H9 (cell line): ENCODE results near the gene CA9. TPM values are rescaled to one million over a fixed set of nuclear protein-coding genes. Genes with fewer than 3 reads are reported as not detected.
A peak's percentile ranks its signal among the peaks of the same experiment; 100 is the strongest.

Source experiments
- DNase-seq: peaks from one replicate; pipeline ENCODE4 v3.0.0-alpha.2; 2017
- H2AFZ ChIP-seq: one replicate; pipeline ENCODE4 v1.6.1; 2013; ENCODE audit warnings: mild to moderate bottlenecking, low read length, control low read depth, moderate library complexity
- H2AK5ac ChIP-seq: 2 replicates; pipeline ENCODE4 v1.6.1; 2013; ENCODE audit warnings: low read length, control low read depth, mixed read lengths; ENCODE audit not compliant: insufficient read length
- H2BK120ac ChIP-seq: one replicate; pipeline ENCODE4 v1.6.1; 2013; ENCODE audit warnings: low read depth, mild to moderate bottlenecking, low read length, control low read depth, inconsistent platforms; ENCODE audit not compliant: poor library complexity, severe bottlenecking
- H2BK12ac ChIP-seq: 2 replicates; pipeline ENCODE4 v1.6.1; 2013; ENCODE audit warnings: low read length, control low read depth, mixed read lengths, low read depth; ENCODE audit not compliant: insufficient read length
- H2BK15ac ChIP-seq: 2 replicates; pipeline ENCODE4 v1.6.1; 2013; ENCODE audit warnings: low read depth, low read length, control low read depth
- H2BK20ac ChIP-seq: one replicate; pipeline ENCODE4 v1.6.1; 2013; ENCODE audit warnings: low read depth, mild to moderate bottlenecking, low read length, control low read depth, inconsistent platforms; ENCODE audit not compliant: poor library complexity, severe bottlenecking
- H2BK5ac ChIP-seq: 2 replicates; pipeline ENCODE4 v1.6.1; 2013; ENCODE audit warnings: low read length, control low read depth, mixed read lengths; ENCODE audit not compliant: insufficient read length
- H3K14ac ChIP-seq: 2 replicates; pipeline ENCODE4 v1.6.1; 2013; ENCODE audit warnings: low read length, control low read depth; ENCODE audit not compliant: insufficient read depth
- H3K18ac ChIP-seq: 2 replicates; pipeline ENCODE4 v1.6.1; 2013; ENCODE audit warnings: low read depth, mild to moderate bottlenecking, mixed read lengths, low read length, control low read depth; ENCODE audit not compliant: insufficient read length
- H3K23ac ChIP-seq: 2 replicates; pipeline ENCODE4 v1.6.1; 2013; ENCODE audit warnings: low read length, control low read depth, mixed read lengths, low read depth; ENCODE audit not compliant: insufficient read length
- H3K23me2 ChIP-seq: 2 replicates; pipeline ENCODE4 v1.6.1; 2013; ENCODE audit warnings: low read depth, mild to moderate bottlenecking, mixed read lengths, low read length, control low read depth; ENCODE audit not compliant: insufficient read length, poor library complexity, severe bottlenecking
- H3K27ac ChIP-seq: 2 replicates; pipeline ENCODE4 v1.5.1; 2013; ENCODE audit warnings: low read length, control low read depth, mixed read lengths, low read depth; ENCODE audit not compliant: insufficient read length
- H3K27me3 ChIP-seq: 2 replicates; pipeline ENCODE4 v1.6.1; 2013; ENCODE audit warnings: low read length, control low read depth, inconsistent platforms; ENCODE audit not compliant: insufficient read depth
- H3K4ac ChIP-seq: 2 replicates; pipeline ENCODE4 v1.6.1; 2013; ENCODE audit warnings: low read depth, mild to moderate bottlenecking, control low read depth, inconsistent platforms, low read length, moderate library complexity
- H3K4me1 ChIP-seq: 2 replicates; pipeline ENCODE4 v1.6.1; 2013; ENCODE audit warnings: low read length, control low read depth, inconsistent platforms; ENCODE audit not compliant: insufficient read depth
- H3K4me2 ChIP-seq: 2 replicates; pipeline ENCODE4 v1.6.1; 2013; ENCODE audit warnings: low read length, control low read depth, mixed read lengths; ENCODE audit not compliant: insufficient read length, insufficient read depth
- H3K56ac ChIP-seq: 2 replicates; pipeline ENCODE4 v1.6.1; 2013; ENCODE audit warnings: low read depth, mild to moderate bottlenecking, mixed read lengths, low read length, control low read depth; ENCODE audit not compliant: insufficient read length
- H3K79me1 ChIP-seq: 2 replicates; pipeline ENCODE4 v1.6.1; 2013; ENCODE audit warnings: low read depth, mild to moderate bottlenecking, moderate library complexity, low read length, control low read depth, inconsistent platforms; ENCODE audit not compliant: insufficient read depth, poor library complexity, severe bottlenecking
- H3K79me2 ChIP-seq: 2 replicates; pipeline ENCODE4 v1.6.1; 2013; ENCODE audit warnings: low read length, control low read depth, inconsistent platforms; ENCODE audit not compliant: insufficient read depth
- H3K9ac ChIP-seq: 2 replicates; pipeline ENCODE4 v1.6.1; 2013; ENCODE audit warnings: low read length, control low read depth, mixed read lengths; ENCODE audit not compliant: insufficient read length; ENCODE audit errors: extremely low read depth
- H3K9me3 ChIP-seq: one replicate; pipeline ENCODE4 v1.6.1; 2013; ENCODE audit warnings: low read depth, low read length, inconsistent platforms; ENCODE audit not compliant: control insufficient read depth
- H3T11ph ChIP-seq: one replicate; pipeline ENCODE4 v1.6.1; 2013; ENCODE audit warnings: mild to moderate bottlenecking, low read length, control low read depth, inconsistent platforms
- H4K20me1 ChIP-seq: one replicate; pipeline ENCODE4 v1.6.1; 2013; ENCODE audit not compliant: control insufficient read depth, insufficient read length, insufficient read depth
- H4K5ac ChIP-seq: 2 replicates; pipeline ENCODE4 v1.6.1; 2013; ENCODE audit warnings: low read depth, mild to moderate bottlenecking, mixed read lengths, low read length, control low read depth; ENCODE audit not compliant: insufficient read length
- H4K8ac ChIP-seq: replicated peaks from 2 replicates; pipeline ENCODE4 v1.6.1; 2013; ENCODE audit warnings: low read length, control low read depth, mixed read lengths, low read depth; ENCODE audit not compliant: insufficient read length
- H4K91ac ChIP-seq: 2 replicates; pipeline ENCODE4 v1.6.1; 2013; ENCODE audit warnings: low read depth, mild to moderate bottlenecking, moderate library complexity, mixed read lengths, low read length, control low read depth; ENCODE audit not compliant: insufficient read length
- H3K27ac Mint-ChIP-seq, 3 experiments: 2 replicates in 2 of 3; 3 replicates in 1 of 3; pipeline ENCODE4 v1.8.0; 2020 to 2021; ENCODE audit warnings: mixed read lengths in 3 of 3, mild to moderate bottlenecking in 1 of 3, moderate library complexity in 1 of 3
- H3K27me3 Mint-ChIP-seq: 2 replicates; pipeline ENCODE4 v1.8.0; 2021; ENCODE audit warnings: low read depth, mild to moderate bottlenecking, moderate library complexity, mixed read lengths
- H3K36me3 Mint-ChIP-seq, 3 experiments: 2 replicates in 2 of 3; 3 replicates in 1 of 3; pipeline ENCODE4 v1.8.0; 2020 to 2021; ENCODE audit warnings: low read depth in 3 of 3, mixed read lengths in 3 of 3; ENCODE audit not compliant: insufficient read depth in 1 of 3
- H3K4me1 Mint-ChIP-seq, 2 experiments: 2 replicates each; pipeline ENCODE4 v1.8.0; 2020; ENCODE audit warnings: mixed read lengths in 2 of 2
- H3K4me3 Mint-ChIP-seq, 2 experiments: 2 replicates in 1 of 2; 3 replicates in 1 of 2; pipeline ENCODE4 v1.8.0; 2020 to 2021; ENCODE audit warnings: mild to moderate bottlenecking in 2 of 2, mixed read lengths in 2 of 2, moderate library complexity in 1 of 2
- H3K9me3 Mint-ChIP-seq, 2 experiments: 2 replicates in 1 of 2; 3 replicates in 1 of 2; pipeline ENCODE4 v1.8.0; 2020; ENCODE audit warnings: mild to moderate bottlenecking in 2 of 2, mixed read lengths in 2 of 2, moderate library complexity in 1 of 2
- CTCF ChIP-seq: fragments of 200-600 bp; sonication (generic); conservative IDR thresholded peaks from 3 replicates; pipeline ENCODE4 v1.8.0; 2021; ENCODE audit warnings: antibody characterized with exemption, mild to moderate bottlenecking
- WGBS: extraction: QIAGEN DNeasy Blood & Tissue Kit; methylation state at CpG from one replicate; pipeline ENCODE4 v1.1.7; 2013; ENCODE audit warnings: missing lambda C conversion rate, low lambda C conversion rate, mixed read lengths; ENCODE audit not compliant: insufficient read length; ENCODE audit errors: extremely low coverage; 5-methylcytosine and 5-hydroxymethylcytosine counted together
- total RNA-seq: library from RNA; stranded (reverse); gene quantifications from 2 replicates; pipeline ENCODE4 v1.2.1, GENCODE V29; 2021

Gene CA9
- total RNA-seq, 1 experiment from 2014 or later, result 0.94 TPM

- H3K4me3 Mint-ChIP-seq, result peak overlapping the region; percentile 70 to 82
- no peak overlapping the region for H3K27ac ChIP-seq
- WGBS, result no CpG with 5 or more reads among the region's 51 CpGs
These were observed 2.1 kb downstream of the CA9 start for GRCh38 chr9:35675732-35676392.

More at GRCh38 chr9:35675732-35676392, 2.1 kb downstream of the CA9 start:
- H3K9ac ChIP-seq, result peak overlapping the region; percentile 25
- H3K27me3 ChIP-seq, result peaks cover 3% of the 10 kb centered on the region; the same call in 1 of the 2 replicates
- no peaks in the 10 kb centered on the region for H3K79me2 ChIP-seq
- H2BK12ac ChIP-seq, result no peak overlapping the region
- no peak overlapping the region for H3K56ac ChIP-seq
- no peak overlapping the region for H2BK5ac ChIP-seq
- H3K27ac Mint-ChIP-seq, result no peak overlapping the region
- H3K23ac ChIP-seq, result no peak overlapping the region
- H3K18ac ChIP-seq, result peak overlapping the region; percentile 86
- H2BK20ac ChIP-seq, result no peak overlapping the region
- no peak overlapping the region for H3T11ph ChIP-seq
- no peak overlapping the region for H2AK5ac ChIP-seq
- H3K27me3 Mint-ChIP-seq, result peaks cover 35% of the 10 kb centered on the region
- no peak overlapping the region; the same call in 1 of the 2 replicates for H3K4ac ChIP-seq
- no peaks in the 10 kb centered on the region for H4K20me1 ChIP-seq
- no peaks in the 10 kb centered on the region for H3K79me1 ChIP-seq
- H3K36me3 Mint-ChIP-seq, result no peaks in the 10 kb centered on the region; a peak in 1 of 7 replicates
- no peak overlapping the region for H2AFZ ChIP-seq
- no peak overlapping the region for H2BK15ac ChIP-seq
- no peak overlapping the region for H2BK120ac ChIP-seq
- no peaks in the 10 kb centered on the region for H3K23me2 ChIP-seq
- DNase-seq, result peak; percentile 93
- H4K8ac ChIP-seq, result no peak overlapping the region
- H3K14ac ChIP-seq, result peak overlapping the region; percentile 84
- no peak overlapping the region for H4K5ac ChIP-seq
- peaks cover 10 to 26% of the 10 kb centered on the region in 2 experiments for H3K4me1 Mint-ChIP-seq
- TF ChIP-seq CTCF, result peak; percentile 21; the same call in 2 of the 3 replicates
- H3K4me2 ChIP-seq, result peak overlapping the region; percentile 58
- H3K9me3 Mint-ChIP-seq, result no peaks in the 10 kb centered on the region
- no peaks in the 10 kb centered on the region for H3K9me3 ChIP-seq
- no peak overlapping the region for H4K91ac ChIP-seq
- no peaks in the 10 kb centered on the region; the same call in 1 of the 2 replicates for H3K4me1 ChIP-seq
